IPS DF 6.9 (cell line): Measurements from ENCODE around the gene ZNF791.

Experiments used
- DNase-seq: peaks from one replicate; pipeline ENCODE4 v3.0.0-alpha.2; 2013; ENCODE audit warnings: low read depth, low spot score
- H3K27ac ChIP-seq: one replicate; pipeline ENCODE4 v1.5.1; 2013; ENCODE audit warnings: low read length, control low read depth
- H3K27me3 ChIP-seq: 2 replicates; pipeline ENCODE4 v1.6.1; 2013; ENCODE audit warnings: mild to moderate bottlenecking, low read length; ENCODE audit not compliant: control insufficient read depth, insufficient read depth
- H3K36me3 ChIP-seq: 2 replicates; pipeline ENCODE4 v1.6.1; 2013; ENCODE audit warnings: low read length; ENCODE audit not compliant: control insufficient read depth, insufficient read depth
- H3K4me1 ChIP-seq: 2 replicates; pipeline ENCODE4 v1.6.1; 2013; ENCODE audit warnings: low read length; ENCODE audit not compliant: control insufficient read depth, insufficient read depth
- H3K4me3 ChIP-seq: 2 replicates; pipeline ENCODE4 v1.5.1; 2013; ENCODE audit warnings: mild to moderate bottlenecking, low read length
- H3K9me3 ChIP-seq: 2 replicates; pipeline ENCODE4 v1.6.1; 2013; ENCODE audit warnings: low read length, inconsistent platforms; ENCODE audit not compliant: control insufficient read depth, insufficient read depth
- WGBS: extraction: QIAGEN DNeasy Blood & Tissue Kit; methylation state at CpG from one replicate; pipeline ENCODE4 v1.1.7; 2013; ENCODE audit warnings: mixed read lengths, missing lambda C conversion rate; ENCODE audit not compliant: insufficient read length, insufficient coverage; 5-methylcytosine and 5-hydroxymethylcytosine counted together

ZNF791 gene

DNA sequence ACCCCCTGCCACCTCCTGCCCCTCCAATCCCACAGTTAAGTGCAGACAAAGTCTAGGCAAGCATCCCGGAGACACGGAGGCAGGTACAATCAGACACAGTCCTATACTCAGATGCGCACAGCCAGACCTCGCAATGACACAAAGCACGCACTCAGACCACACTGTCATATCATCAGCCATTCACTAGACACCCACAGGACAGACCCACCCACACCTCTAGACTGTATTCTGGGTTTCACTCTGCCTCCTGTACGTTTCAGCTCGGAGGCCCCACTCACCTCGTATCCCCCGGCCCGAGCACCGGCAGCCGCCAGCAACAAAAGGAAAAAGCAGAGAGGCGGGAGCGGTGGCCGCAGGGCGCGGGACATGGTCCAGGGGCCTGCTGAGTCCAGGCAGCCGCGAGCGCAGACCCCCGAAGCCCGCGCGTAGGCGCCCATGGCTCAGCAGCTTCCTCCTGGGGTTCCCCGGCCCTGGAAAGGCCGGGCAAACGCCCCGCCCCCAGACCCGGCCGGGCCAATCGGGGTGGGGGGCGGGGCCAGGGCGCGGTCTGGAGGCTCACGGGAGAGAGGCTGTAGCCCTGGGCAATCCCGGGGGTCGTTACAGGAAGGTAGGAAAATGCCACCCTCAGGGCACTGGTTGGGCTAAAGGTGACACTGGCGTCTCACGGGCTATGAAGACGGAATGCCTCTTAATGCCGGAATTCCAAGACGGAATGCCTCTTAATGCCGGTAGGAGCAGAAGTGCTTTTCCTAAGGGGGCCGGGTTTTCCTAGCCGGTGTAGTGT lies 55.7 kb downstream of the ZNF791 start, which contains the start of the genes MAN2B1 and WDR83:
Gene MAN2B1, minus strand, starts transcription at position 478 of the 784 bp plus-strand sequence. Its CDS starts 41 bp downstream, at position 437.
Gene WDR83, plus strand, starts transcription at position 543 of the 784 bp plus-strand sequence. CDS start 2,984 bp downstream, outside the sequence.
- WGBS: no CpG with 5 or more reads among the region's 46 CpGs
- H3K27me3 ChIP-seq: no peaks in the 10 kb centered on the region
- H3K9me3 ChIP-seq: no peaks in the 10 kb centered on the region
- no peak within 1 kb of the TSS for H3K27ac ChIP-seq
- H3K4me3 ChIP-seq: peak within 1 kb of the TSS; percentile 65
- no peak for DNase-seq
- H3K4me1 ChIP-seq: peaks cover 4% of the 10 kb centered on the region
- H3K36me3 ChIP-seq: peaks cover 4% of the 10 kb centered on the region; the same call in 1 of the 2 replicates

DNA sequence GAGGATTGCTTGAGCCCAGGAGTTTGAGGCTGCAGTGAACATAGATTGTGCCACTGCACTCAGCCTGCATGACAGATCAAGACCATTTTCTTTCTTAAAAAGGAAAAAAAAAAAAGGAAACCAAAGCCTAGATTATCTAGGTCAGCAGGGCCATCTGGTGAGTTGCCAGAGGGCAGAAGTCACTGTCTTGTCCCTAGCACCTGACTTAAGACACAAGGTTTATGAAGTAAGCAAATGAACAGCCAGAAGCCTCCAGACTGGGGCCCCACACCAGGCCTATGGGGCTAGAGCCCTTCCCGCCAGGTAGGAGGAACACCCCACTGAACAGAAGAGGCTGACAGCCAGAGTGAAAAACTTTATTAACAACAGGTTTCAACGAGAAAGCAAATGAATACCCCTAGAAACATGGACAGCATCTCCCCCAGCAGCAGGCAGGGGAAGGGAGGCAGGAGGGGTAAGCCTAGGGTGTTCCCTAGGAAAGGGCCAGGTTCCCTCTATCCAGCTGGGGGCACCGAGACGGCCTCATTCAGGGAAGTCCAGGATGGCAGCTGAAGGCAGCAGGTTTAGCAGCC lies 57.1 kb downstream of the ZNF791 start:
- Histone ChIP-seq H3K4me1 (peaks cover 4% of the 10 kb centered on the region), H3K4me3 (no peak overlapping the region), H3K27ac (no peak overlapping the region), H3K9me3 (no peaks in the 10 kb centered on the region), H3K27me3 (no peaks in the 10 kb centered on the region), H3K36me3 (peaks cover 7% of the 10 kb centered on the region; the same call in 1 of the 2 replicates)
- no CpG with 5 or more reads among the region's 4 CpGs for WGBS
- DNase-seq: no peak

DNA sequence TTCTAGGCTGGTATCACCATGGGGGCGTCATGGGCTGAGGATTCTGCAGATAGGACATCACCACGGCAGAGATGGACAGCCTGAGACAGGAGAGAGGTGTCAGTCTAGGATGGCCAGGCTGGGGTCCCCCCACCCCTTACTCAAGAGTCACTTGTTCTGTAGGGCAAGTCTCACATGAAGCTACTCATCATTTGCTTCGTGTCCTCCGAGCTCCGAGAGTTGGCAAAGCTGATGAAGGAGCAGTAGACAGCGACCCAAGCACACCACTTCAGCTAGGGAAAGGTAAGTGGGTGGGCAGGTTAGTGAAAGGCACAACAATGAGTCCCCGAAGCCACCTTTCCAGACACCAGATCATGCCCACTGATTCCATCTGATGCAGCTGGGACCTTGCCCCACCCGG lies 57.6 kb downstream of the ZNF791 start:
- Histone ChIP-seq H3K27ac (no peak overlapping the region), H3K36me3 (peaks cover 10% of the 10 kb centered on the region; the same call in 1 of the 2 replicates)

DNA sequence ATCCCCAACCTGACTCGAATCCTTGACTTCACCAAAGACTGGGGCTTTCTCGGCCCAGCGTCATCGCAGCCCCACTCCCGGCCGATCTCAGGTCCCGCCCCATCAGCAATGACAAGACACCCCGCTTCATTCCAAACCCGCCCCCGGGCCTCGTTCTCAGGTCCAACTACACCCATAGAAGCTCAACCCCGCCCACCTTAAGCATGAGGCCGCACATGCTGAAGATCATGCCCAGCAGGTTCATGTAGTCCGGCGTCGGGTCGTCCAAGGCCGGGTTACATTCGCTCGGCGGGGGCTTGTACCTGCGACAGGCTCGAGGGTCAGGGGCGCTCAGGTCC lies 58.2 kb downstream of the ZNF791 start:
- no peak overlapping the region for H3K27ac ChIP-seq
- no peaks in the 10 kb centered on the region for H3K27me3 ChIP-seq
- DNase-seq: no peak
- no peaks in the 10 kb centered on the region for H3K9me3 ChIP-seq
- peak overlapping the region; percentile 91; the same call in 1 of the 2 replicates for H3K4me3 ChIP-seq
- peaks cover 4% of the 10 kb centered on the region for H3K4me1 ChIP-seq
- no CpG with 5 or more reads among the region's 24 CpGs for WGBS
- H3K36me3 ChIP-seq: peaks cover 7% of the 10 kb centered on the region

More for the DNA sequence above, 57.6 kb downstream of the ZNF791 start:
- Histone ChIP-seq H3K4me1 (peaks cover 4% of the 10 kb centered on the region), H3K27me3 (no peaks in the 10 kb centered on the region), H3K9me3 (no peaks in the 10 kb centered on the region), H3K4me3 (peak overlapping the region; percentile 91; the same call in 1 of the 2 replicates)
- WGBS: no CpG with 5 or more reads among the region's 8 CpGs
- no peak for DNase-seq

DNA sequence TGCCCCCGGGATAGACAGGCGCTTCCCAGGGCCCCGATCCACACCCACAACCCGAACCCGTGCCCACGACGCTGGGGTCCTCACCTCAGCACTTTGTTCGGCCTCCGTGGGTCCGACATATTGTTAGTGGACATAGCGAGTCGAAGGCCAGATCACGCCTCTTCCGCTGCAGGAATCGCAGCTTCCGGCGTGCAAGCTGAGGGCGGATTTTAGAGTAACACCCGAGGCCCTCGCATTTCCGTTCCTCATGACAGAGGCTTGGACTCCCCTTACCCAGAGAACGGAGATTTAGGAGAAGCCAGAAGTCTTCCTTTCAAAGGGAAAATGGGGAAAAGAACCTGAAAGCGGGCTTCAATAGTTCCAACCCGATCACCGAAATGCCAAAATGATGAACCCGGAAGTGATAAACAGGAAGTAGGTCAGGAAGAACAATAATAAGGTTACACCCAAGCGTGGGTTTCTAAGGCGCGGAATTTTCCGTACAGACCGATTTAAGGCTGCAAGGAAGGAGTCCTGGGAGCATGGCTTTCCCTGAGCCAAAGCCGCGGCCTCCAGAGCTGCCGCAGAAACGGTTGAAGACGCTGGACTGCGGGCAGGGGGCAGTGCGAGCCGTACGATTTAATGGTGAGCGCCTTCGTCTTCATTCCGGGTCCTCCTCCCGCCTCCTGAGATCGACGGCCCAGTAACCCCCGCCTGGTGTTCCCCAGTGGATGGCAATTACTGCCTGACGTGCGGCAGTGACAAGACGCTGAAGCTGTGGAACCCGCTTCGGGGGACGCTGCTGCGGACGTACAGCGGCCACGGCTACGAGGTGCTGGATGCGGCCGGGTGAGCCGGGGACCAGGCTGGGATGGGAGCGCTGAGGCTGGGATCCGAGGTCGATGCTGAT lies 58.8 kb downstream of the ZNF791 start:
- no CpG with 5 or more reads among the region's 64 CpGs for WGBS
- no peaks in the 10 kb centered on the region for H3K27me3 ChIP-seq
- no peak overlapping the region for H3K27ac ChIP-seq
- peaks cover 13% of the 10 kb centered on the region for H3K36me3 ChIP-seq
- peaks cover 3% of the 10 kb centered on the region; the same call in 1 of the 2 replicates for H3K4me1 ChIP-seq
- H3K4me3 ChIP-seq: peak overlapping the region; percentile 91
- no peaks in the 10 kb centered on the region for H3K9me3 ChIP-seq
- DNase-seq: no peak

DNA sequence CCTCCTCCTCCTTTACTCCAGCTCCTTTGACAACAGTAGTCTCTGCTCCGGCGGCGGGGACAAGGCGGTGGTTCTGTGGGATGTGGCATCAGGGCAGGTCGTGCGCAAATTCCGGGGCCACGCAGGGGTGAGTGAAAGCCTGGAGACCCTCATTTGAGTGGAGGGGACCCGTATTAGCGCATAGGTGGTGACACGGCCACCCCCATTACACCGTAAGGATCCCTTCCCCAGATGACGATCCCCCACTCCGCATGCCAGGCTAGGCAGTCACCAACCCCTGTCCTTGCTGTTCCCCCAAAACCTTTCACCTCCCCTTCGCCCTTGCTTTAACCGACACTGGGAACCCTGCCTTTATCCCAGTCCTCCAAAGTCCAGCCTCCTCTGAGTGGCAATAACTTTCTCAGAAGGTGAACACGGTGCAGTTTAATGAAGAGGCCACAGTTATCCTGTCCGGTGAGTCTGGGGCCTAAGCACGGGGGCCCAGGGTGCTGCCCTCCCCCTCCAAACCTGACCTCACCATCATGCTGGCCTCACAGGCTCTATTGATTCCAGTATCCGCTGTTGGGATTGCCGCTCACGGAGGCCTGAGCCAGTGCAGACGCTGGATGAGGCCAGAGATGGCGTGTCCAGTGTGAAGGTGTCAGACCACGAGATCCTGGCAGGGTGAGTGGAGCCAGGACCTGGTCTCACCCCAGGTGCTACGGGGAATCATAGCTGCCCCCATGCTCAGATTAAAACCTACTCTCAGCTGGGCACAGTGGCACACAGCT lies 59.6 kb downstream of the ZNF791 start:
- Histone ChIP-seq H3K9me3 (no peaks in the 10 kb centered on the region), H3K27me3 (no peaks in the 10 kb centered on the region), H3K27ac (no peak overlapping the region), H3K4me3 (peak overlapping the region; percentile 91), H3K4me1 (peaks cover 1% of the 10 kb centered on the region; the same call in 1 of the 2 replicates), H3K36me3 (peaks cover 16% of the 10 kb centered on the region)
- DNase-seq: no peak
- no CpG with 5 or more reads among the region's 26 CpGs for WGBS

DNA sequence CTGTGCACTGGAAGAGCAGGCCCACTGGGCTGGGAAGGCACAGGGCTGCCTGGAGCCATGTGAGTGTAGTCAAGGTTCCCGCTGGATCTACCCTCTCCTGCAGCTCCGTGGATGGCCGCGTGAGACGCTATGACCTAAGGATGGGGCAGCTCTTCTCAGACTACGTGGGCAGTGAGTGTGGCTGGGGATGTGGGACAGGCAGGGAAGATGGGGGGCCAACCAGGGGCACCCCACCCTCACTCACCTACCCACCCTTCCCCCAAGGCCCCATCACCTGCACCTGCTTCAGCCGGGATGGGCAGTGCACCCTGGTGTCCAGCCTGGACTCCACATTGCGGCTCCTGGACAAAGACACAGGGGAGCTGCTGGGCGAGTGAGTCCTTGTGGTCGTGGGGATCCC lies 62.0 kb downstream of the ZNF791 start:
- no peaks in the 10 kb centered on the region for H3K9me3 ChIP-seq
- H3K4me1 ChIP-seq: peaks cover 1% of the 10 kb centered on the region; the same call in 1 of the 2 replicates
- WGBS: no CpG with 5 or more reads among the region's 10 CpGs
- no peak overlapping the region for H3K4me3 ChIP-seq
- H3K36me3 ChIP-seq: peaks cover 27% of the 10 kb centered on the region
- no peak for DNase-seq
- no peak overlapping the region for H3K27ac ChIP-seq
- H3K27me3 ChIP-seq: no peaks in the 10 kb centered on the region

DNA sequence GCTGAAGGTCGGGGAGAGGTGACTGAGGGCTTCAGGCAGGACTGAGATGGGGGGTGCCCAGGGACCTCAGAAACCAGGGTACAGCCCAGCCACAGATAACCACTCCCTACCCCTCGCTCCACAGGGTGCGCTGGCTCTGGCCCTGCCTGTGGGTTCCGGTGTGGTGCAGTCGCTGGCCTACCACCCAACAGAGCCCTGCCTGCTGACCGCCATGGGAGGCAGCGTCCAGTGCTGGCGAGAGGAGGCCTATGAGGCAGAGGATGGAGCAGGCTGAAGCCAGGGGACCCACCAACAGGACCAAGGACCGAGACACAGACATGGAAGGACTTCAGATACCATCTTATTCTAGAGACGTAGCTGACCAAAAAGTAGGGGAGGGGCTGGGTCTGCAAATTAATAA lies 64.7 kb downstream of the ZNF791 start:
- Histone ChIP-seq H3K36me3 (peaks cover 37% of the 10 kb centered on the region), H3K27me3 (no peaks in the 10 kb centered on the region), H3K4me3 (no peak overlapping the region), H3K4me1 (peaks cover 1% of the 10 kb centered on the region; the same call in 1 of the 2 replicates), H3K27ac (no peak overlapping the region), H3K9me3 (no peaks in the 10 kb centered on the region)
- no CpG with 5 or more reads among the region's 10 CpGs for WGBS
- no peak for DNase-seq

DNA sequence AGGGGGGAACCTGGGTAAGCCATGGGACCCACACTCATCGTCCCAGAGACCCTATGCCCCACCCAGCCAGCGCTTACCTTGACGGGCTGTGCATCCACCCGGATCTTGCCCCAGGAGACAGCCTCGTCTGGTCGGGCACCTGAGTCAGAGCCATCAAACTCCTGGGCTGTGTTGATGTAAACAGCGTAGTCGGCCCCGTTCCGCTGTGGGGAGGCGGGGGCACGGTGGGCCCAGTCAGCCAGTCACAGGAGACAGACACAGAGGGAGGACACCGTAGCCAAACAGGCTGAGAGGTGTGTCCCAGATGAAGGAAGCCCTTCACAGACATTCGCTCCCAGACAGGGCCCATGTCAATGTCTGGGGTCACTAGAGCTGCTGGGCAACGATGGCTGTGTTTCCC lies 65.2 kb downstream of the ZNF791 start:
- Histone ChIP-seq H3K36me3 (peaks cover 37% of the 10 kb centered on the region), H3K27me3 (no peaks in the 10 kb centered on the region), H3K27ac (no peak overlapping the region), H3K4me3 (no peak overlapping the region), H3K4me1 (no peaks in the 10 kb centered on the region; the same call in 1 of the 2 replicates), H3K9me3 (no peaks in the 10 kb centered on the region)
- WGBS: no CpG with 5 or more reads among the region's 15 CpGs
- no peak for DNase-seq
